ENCODE data around the gene EPHB2.

- TF ChIP-seq POLR2AphosphoS5 (IDR thresholded peaks at IDR 0.05; ENCODE audit: low read depth, low read length), result no peak
- no peak for TF ChIP-seq POLR2A (IDR thresholded peaks at IDR 0.05; ENCODE audit: low read depth, low read length)
- TF ChIP-seq TAF1 (IDR thresholded peaks at IDR 0.05; ENCODE audit: low read depth, low read length), result no peak
- no peak for TF ChIP-seq SPI1 (IDR thresholded peaks at IDR 0.05; ENCODE audit: low read depth, low read length)
- no peak for TF ChIP-seq PAX5 (IDR thresholded peaks at IDR 0.05; ENCODE audit: insufficient read depth, low read length, severe bottlenecking)
- TF ChIP-seq POU2F2 (IDR thresholded peaks at IDR 0.05; ENCODE audit: low read depth, low read length), result no peak
Observed at GRCh38 chr1:22887491-22887890, 176.9 kb downstream of the EPHB2 start.
